NCI-H524 treated with DMSO at 0.1 percent for 48 hours (cell line): ENCODE data around the gene MBL2.

Source experiments
- DNase-seq: peaks from one replicate; lab custom pipeline; 2025; lab: John Stamatoyannopoulos, UW

MBL2 gene

GRCh38 chr10:52772623-52773022, at the start of gene MBL2:
TSS of gene MBL2 (minus strand) at chr10:52772784. CDS start at chr10:52771635, 1,149 bp downstream.
- DNase-seq: no peak

DNA sequence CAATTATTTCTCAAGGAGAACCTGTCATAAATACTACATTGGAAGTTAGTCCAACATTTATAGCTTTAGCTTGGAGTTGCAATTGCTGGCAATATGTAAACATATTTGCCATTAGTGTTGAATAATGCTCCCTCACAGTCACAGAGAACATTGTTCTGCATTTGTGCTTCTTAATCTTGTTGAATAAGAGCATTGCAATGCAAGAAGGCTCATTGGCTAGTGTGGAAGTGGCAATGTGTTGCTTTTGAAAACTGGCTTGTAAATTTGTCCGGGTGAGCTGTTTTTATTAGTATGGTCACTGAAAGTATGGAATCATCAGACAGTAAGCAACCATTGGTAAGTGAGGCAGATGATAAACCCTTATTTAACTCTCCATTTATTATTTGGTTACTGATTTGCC, 47.7 kb upstream of the MBL2 start:
- no peak for DNase-seq

- DNase-seq: no peak
Observed at GRCh38 chr10:52818019-52818418, 45.4 kb upstream of the MBL2 start.

- DNase-seq: no peak
Observed at GRCh38 chr10:52814506-52814905, 41.9 kb upstream of the MBL2 start.

- no peak for DNase-seq
Observed at GRCh38 chr10:52811776-52812175, 39.2 kb upstream of the MBL2 start.

- no peak for DNase-seq
Observed at GRCh38 chr10:52810761-52811160, 38.2 kb upstream of the MBL2 start.

GRCh38 chr10:52807803-52808202, 35.2 kb upstream of the MBL2 start:
- DNase-seq: no peak

DNA sequence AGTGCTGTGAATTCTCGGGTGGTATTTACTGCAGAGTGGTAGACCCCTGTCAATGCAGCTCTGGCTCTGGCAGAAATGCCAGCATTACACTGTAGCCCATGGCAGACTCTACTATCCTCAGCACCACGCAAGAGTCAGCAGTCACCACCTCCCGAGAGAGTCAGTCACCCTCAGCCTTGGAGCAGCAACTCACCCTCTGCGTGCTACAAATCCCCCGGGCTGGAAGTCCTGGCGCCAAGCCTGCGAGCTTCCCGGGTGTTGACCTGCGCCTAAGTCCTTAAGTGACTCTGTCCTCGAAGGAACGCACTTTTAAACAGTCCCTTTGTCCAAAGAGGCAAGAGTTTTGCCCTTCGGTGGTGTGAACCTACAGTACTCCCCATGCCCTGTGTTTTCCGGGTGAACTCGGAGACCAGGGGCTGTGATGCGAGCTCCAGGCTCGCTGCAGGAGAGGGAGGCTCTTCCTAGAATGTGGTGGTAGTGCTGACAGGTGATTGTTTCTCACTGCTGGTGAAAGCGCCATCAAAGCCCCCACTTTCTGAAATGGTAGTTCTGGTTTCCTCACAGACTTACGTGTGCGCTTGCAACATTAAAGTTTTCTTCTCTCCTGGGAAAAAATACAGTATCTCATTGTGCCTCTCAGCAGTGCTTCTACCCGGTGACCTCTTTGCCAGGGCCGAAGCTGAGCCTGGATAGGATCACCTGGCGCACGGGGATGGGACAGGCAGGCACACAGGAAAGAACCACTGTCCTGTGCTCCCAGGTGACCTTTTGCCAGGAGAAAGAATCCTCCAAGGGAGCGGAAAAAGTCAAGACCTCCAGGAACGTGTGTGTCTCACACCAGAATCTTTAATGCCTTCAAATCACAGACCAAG, 33.1 kb upstream of the MBL2 start:
- no peak for DNase-seq

- no peak for DNase-seq
Observed at GRCh38 chr10:52801947-52802346, 29.4 kb upstream of the MBL2 start.

- no peak for DNase-seq
Observed at GRCh38 chr10:52786098-52786497, 13.5 kb upstream of the MBL2 start.

- DNase-seq: no peak
Observed at GRCh38 chr10:52785418-52785817, 12.8 kb upstream of the MBL2 start.

DNA sequence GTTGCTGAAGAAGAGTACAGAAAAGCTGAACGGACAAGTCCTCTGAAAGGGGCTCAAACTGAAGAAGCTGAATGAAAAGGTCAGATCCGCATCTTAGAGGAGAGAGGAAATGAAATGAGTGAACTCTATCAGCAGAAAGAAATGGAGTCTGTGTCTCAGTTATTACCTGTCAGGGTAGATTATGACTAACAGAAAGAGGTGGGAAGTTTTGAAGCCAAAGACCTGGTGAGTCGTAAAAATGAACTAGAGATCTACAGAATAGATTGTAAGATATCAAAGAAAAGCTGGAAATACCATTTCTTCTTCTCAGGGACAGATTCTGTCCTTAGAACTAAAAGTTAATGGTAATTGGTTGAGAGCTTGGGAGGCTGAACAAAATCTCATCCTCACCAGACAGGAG, 11.1 kb upstream of the MBL2 start:
- DNase-seq: no peak

DNA sequence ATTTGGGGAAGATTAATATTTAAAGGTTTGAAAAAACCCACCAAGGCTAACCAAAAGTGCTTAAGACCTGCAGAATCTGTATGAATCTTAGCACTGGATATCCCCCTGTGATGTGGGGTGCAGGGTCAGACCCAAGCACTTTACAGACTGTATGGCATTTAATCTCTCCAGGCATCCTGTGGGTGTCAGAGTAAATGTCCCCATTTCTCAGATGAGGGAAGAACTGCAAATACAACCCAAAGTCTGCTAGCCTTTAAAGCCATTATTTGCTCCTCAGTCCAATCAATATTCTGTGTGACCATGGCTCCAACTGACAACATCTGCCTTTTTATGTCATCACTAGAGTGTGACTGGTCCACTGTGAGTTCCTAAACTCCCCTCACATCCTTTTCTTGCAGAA, 10.0 kb upstream of the MBL2 start:
- DNase-seq: no peak

GRCh38 chr10:52780391-52781155, 8.0 kb upstream of the MBL2 start:
- no peak for DNase-seq

DNA sequence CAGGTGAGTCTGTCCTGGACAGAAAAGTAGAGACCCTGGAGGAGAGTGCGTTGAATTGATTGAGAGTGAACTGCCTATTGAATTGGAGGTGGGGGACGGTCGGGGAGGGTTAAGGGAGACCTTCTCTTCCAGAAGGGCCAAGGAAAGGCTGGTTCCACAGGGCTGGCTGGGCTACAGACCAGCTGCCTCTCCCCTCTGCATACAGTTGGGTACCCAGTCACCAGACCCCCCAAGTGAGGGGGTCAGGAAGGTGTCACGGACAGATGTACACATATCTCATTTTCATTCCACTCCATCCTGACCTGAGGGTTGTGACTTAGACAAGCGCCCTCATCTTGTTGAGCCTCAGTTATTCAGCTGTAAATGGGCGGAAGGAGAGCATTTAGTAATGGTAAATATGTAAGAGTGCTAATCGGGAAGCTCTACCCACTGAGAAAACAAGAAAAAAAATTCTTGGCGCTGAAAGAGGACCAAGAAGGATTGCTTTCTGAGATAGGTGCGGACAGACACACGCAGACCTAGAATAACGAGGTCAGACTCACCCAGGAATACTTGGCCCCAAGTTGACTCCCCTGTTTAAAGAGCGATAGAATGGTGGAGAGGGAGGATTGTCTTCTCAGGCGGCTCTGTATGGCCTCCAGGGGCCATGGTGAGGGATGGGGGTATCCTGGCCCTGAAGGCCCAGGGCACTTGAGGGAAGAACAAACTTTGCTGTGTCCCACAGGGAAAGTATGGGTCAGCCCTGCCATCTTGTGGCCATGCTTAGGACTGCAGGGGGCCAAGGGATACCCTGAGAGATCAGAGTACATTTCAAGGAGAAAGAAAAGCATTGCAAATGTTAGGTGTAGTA, 7.2 kb upstream of the MBL2 start:
- no peak for DNase-seq

- DNase-seq: no peak
Observed at GRCh38 chr10:52778511-52779392, 6.2 kb upstream of the MBL2 start.

DNA sequence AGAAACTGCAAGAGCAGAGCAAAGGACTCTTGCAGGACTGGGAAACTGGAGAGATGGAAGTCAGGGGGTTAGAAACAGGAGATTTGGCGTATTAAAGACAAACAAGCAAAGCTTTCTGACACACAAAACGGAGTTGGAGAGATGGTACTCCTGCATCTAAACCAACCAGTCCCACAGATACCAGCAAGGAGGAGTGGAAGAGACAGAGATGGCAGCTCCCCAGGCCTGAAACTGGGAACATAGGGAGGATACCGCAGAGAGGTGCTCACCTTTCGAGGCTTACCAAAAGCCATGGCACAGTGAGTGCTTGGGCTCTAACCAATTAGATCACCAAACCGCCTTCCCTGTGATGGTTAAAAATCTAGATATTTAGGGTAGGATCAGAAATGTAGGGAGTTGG, 4.8 kb upstream of the MBL2 start:
- no peak for DNase-seq

GRCh38 chr10:52776471-52776903, 3.9 kb upstream of the MBL2 start:
- no peak for DNase-seq

- no peak for DNase-seq
Observed at GRCh38 chr10:52775132-52775647, 2.6 kb upstream of the MBL2 start.

GRCh38 chr10:52774600-52775106, 2.1 kb upstream of the MBL2 start:
- no peak for DNase-seq

GRCh38 chr10:52774182-52774581, 1.6 kb upstream of the MBL2 start:
- no peak for DNase-seq
